Measurements from ENCODE around the gene MRPS2.

The MRPS2 gene

DNA sequence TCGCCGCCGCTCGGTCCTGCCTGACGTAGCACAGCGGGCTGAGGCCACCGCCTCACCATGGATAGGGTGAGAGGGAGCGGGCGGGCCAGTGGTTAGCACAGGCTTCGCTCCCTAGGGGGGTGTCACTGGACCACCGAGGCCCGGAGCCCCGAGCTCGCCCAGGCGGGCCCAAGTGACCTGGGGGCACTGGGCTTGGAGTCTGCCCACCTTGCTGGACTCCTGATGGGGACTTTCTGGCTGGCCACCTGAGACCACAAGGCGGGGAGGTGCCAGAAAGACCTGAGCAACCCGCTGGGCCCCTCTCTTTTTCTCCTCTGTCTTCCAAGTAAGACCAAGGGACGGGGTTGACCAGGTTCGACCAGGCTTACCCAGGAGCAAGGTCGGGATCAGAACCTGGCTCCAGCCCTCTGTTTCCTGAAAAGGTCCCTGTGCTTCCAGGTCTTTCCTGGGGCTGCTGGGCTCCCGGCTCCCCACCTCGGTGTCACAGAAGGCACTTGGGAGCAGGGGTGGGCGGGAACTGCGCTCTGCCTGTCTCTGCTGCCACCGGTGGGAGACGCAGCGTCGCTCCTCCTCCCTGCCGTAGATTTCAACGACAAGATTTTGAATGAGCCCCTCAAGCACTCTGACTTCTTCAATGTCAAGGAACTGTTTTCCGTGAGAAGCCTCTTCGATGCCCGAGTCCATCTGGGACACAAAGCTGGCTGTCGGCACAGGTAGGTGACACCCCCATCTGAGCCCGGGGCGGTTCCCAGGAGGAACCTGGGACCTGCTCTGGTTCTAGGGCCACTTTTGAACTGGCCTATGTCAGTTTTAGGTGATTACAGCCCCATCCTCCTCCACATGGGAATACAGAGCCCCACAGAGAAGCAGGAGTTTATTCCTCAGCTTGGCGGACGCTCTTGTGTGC is 1.0 kb downstream of the MRPS2 start:
- H3K4me3 ChIP-seq (ENCODE audit: low read depth, low read length): peak overlapping the region; percentile 81
- no peak for DNase-seq
- H3K36me3 ChIP-seq (replicated peaks): peaks cover 23% of the 10 kb centered on the region
- in situ Hi-C loops (cut with HindIII; ENCODE audit: low pct_ligation_motif_present, low sequenced_read_pairs): no loop called here
- TF ChIP-seq, protein P1, sequence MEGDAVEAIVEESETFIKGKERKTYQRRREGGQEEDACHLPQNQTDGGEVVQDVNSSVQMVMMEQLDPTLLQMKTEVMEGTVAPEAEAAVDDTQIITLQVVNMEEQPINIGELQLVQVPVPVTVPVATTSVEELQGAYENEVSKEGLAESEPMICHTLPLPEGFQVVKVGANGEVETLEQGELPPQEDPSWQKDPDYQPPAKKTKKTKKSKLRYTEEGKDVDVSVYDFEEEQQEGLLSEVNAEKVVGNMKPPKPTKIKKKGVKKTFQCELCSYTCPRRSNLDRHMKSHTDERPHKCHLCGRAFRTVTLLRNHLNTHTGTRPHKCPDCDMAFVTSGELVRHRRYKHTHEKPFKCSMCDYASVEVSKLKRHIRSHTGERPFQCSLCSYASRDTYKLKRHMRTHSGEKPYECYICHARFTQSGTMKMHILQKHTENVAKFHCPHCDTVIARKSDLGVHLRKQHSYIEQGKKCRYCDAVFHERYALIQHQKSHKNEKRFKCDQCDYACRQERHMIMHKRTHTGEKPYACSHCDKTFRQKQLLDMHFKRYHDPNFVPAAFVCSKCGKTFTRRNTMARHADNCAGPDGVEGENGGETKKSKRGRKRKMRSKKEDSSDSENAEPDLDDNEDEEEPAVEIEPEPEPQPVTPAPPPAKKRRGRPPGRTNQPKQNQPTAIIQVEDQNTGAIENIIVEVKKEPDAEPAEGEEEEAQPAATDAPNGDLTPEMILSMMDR (IDR thresholded peaks at IDR 0.05; ENCODE audit: low read depth, low read length, missing control alignments): no peak
- H3K27me3 ChIP-seq (replicated peaks): no peaks in the 10 kb centered on the region
- peak overlapping the region; percentile 50 for H3K27ac ChIP-seq

- no peak for DNase-seq
- H3K4me3 ChIP-seq (ENCODE audit: low read depth, low read length): no peak overlapping the region
- H3K36me3 ChIP-seq (replicated peaks): peaks cover 23% of the 10 kb centered on the region
- TF ChIP-seq, protein P1 (IDR thresholded peaks at IDR 0.05; ENCODE audit: low read depth, low read length, missing control alignments): no peak
- in situ Hi-C loops (cut with HindIII; ENCODE audit: low pct_ligation_motif_present, low sequenced_read_pairs): no loop called here
- no peak overlapping the region for H3K27ac ChIP-seq
- no peaks in the 10 kb centered on the region for H3K27me3 ChIP-seq (replicated peaks)
Observed at GRCh38 chr9:135502168-135502872, 1.8 kb downstream of the MRPS2 start.

DNA sequence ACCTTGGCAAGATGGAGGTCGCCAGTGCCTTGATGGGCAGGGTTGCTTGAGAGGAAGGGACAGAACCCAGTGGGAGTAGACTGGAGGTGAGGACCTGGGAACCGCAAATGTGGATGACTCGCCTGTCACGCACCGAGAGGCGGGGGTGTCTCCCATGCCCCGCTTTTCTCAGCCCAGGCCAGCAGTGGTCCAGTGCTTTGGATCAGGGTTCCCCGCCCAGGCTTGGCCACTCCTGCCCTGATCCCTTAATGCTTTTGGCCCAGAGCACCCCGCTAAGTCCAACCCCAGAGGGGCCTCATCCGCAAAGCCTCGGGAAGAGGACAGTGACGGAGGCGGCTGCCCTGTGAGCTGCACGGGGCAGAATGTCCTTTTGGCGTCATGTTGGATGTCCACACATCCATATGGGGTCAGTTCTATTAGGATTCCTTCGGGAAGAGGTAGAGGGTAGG is 2.4 kb downstream of the MRPS2 start:
- H3K27ac ChIP-seq: no peak overlapping the region
- in situ Hi-C loops (cut with HindIII; ENCODE audit: low pct_ligation_motif_present, low sequenced_read_pairs): no loop called here

GRCh38 chr9:135503371-135504261 is 3.1 kb downstream of the MRPS2 start:
- in situ Hi-C loops (cut with HindIII; ENCODE audit: low pct_ligation_motif_present, low sequenced_read_pairs): no loop called here
- TF ChIP-seq, protein P1 (IDR thresholded peaks at IDR 0.05; ENCODE audit: low read depth, low read length, missing control alignments): no peak
- DNase-seq: no peak
- H3K4me3 ChIP-seq (ENCODE audit: low read depth, low read length): no peak overlapping the region
- H3K27me3 ChIP-seq (replicated peaks): no peaks in the 10 kb centered on the region
- H3K27ac ChIP-seq: no peak overlapping the region
- peaks cover 23% of the 10 kb centered on the region for H3K36me3 ChIP-seq (replicated peaks)

More for the DNA sequence above, 2.4 kb downstream of the MRPS2 start:
- TF ChIP-seq, protein P1 (IDR thresholded peaks at IDR 0.05; ENCODE audit: low read depth, low read length, missing control alignments): no peak
- H3K36me3 ChIP-seq (replicated peaks): peaks cover 23% of the 10 kb centered on the region
- no peaks in the 10 kb centered on the region for H3K27me3 ChIP-seq (replicated peaks)
- no peak for DNase-seq
- H3K4me3 ChIP-seq (ENCODE audit: low read depth, low read length): no peak overlapping the region

All from brain microvascular endothelial cell (primary cell).